IMR-90 (cell line): Measurements from ENCODE around the gene IGF1R. TPM values are rescaled to one million over a fixed set of nuclear protein-coding genes. Genes with fewer than 3 reads are reported as not detected.
A peak's percentile ranks its signal among the peaks of the same experiment; 100 is the strongest.

Experiments
- ATAC-seq: fragments of 200-7000 bp; cut with Tn5 transposase; 2 replicates; pipeline ENCODE4 v1.9.1; 2020; ENCODE audit warnings: low read depth, mild to moderate bottlenecking, moderate library complexity
- BruUV-seq: library from RNA; stranded (reverse); fragments of 400-500 nt; replicated peaks from 2 replicates; lab custom pipeline; 2021; lab: Mats Ljungman, UMichigan
- CTCF ChIA-PET: fragments of 300-600 bp; formaldehyde crosslinking; extraction: SDS; loops from one replicate; lab custom pipeline; 2021; ENCODE audit warnings: antibody characterized with exemption; lab: Yijun Ruan, JAX
- POLR2A ChIA-PET: fragments of 300-600 bp; sonication (Branson Sonifier 250); formaldehyde crosslinking; loops from one replicate; lab custom pipeline; 2022; ENCODE audit warnings: antibody characterized with exemption; ENCODE audit not compliant: unreplicated experiment; lab: Charles Lee
- DNase-seq: peaks from one replicate; pipeline ENCODE4 v3.0.0; 2013
- H2AFZ ChIP-seq: replicated peaks from 2 replicates; pipeline ENCODE3; 2013; ENCODE audit warnings: low read length, mild to moderate bottlenecking; ENCODE audit not compliant: poor library complexity
- H2AK5ac ChIP-seq: 2 replicates; pipeline ENCODE4 v1.6.1; 2013; ENCODE audit warnings: low read depth, low read length, inconsistent platforms
- H2AK9ac ChIP-seq: replicated peaks from 2 replicates; pipeline ENCODE3; 2013; ENCODE audit warnings: mild to moderate bottlenecking, low read depth, low read length, moderate library complexity; ENCODE audit not compliant: poor library complexity
- H2BK120ac ChIP-seq: 2 replicates; pipeline ENCODE4 v1.6.1; 2013; ENCODE audit warnings: low read depth, low read length, inconsistent platforms
- H2BK15ac ChIP-seq: 3 replicates; pipeline ENCODE4 v1.6.1; 2013; ENCODE audit warnings: low read depth, low read length, inconsistent platforms
- H2BK20ac ChIP-seq: 2 replicates; pipeline ENCODE4 v1.6.1; 2013; ENCODE audit warnings: low read depth, mild to moderate bottlenecking, inconsistent platforms, low read length, moderate library complexity
- H2BK5ac ChIP-seq: 2 replicates; pipeline ENCODE4 v1.6.1; 2013; ENCODE audit warnings: mild to moderate bottlenecking, low read depth, low read length, inconsistent platforms; ENCODE audit not compliant: poor library complexity, severe bottlenecking
- H3K14ac ChIP-seq: replicated peaks from 2 replicates; pipeline ENCODE4 v1.6.1; 2013; ENCODE audit warnings: low read depth, low read length, inconsistent platforms
- H3K18ac ChIP-seq: 2 replicates; pipeline ENCODE4 v1.6.1; 2013; ENCODE audit warnings: low read depth, low read length, control low read depth
- H3K23ac ChIP-seq: 2 replicates; pipeline ENCODE4 v1.6.1; 2013; ENCODE audit warnings: low read depth, low read length, inconsistent platforms
- H3K27ac ChIP-seq: 2 replicates; pipeline ENCODE4 v1.5.1; 2013; ENCODE audit warnings: mild to moderate bottlenecking, control low read depth, low read length; ENCODE audit not compliant: insufficient read depth
- H3K27me3 ChIP-seq: 2 replicates; pipeline ENCODE4 v1.6.1; 2013; ENCODE audit warnings: low read length; ENCODE audit not compliant: control insufficient read depth, insufficient read depth
- H3K36me3 ChIP-seq: 2 replicates; pipeline ENCODE4 v1.6.1; 2013; ENCODE audit warnings: low read length, mixed read lengths; ENCODE audit not compliant: control insufficient read depth, insufficient read depth
- H3K4ac ChIP-seq: 2 replicates; pipeline ENCODE4 v1.6.1; 2013; ENCODE audit warnings: low read depth, low read length, inconsistent platforms
- H3K4me1 ChIP-seq: 2 replicates; pipeline ENCODE4 v1.6.1; 2013; ENCODE audit warnings: low read length, mixed read lengths; ENCODE audit not compliant: control insufficient read depth, insufficient read depth
- H3K4me2 ChIP-seq: 2 replicates; pipeline ENCODE4 v1.6.1; 2013; ENCODE audit warnings: low read depth, mild to moderate bottlenecking, control low read depth, low read length, moderate library complexity
- H3K4me3 ChIP-seq: 2 replicates; pipeline ENCODE4 v1.5.1; 2013; ENCODE audit warnings: low read depth, mild to moderate bottlenecking, control low read depth, low read length, moderate library complexity; ENCODE audit not compliant: insufficient read depth
- H3K56ac ChIP-seq: 2 replicates; pipeline ENCODE4 v1.6.1; 2013; ENCODE audit warnings: low read length, inconsistent platforms; ENCODE audit not compliant: insufficient read depth; ENCODE audit errors: extremely low read depth
- H3K79me1 ChIP-seq, 2 experiments: 2 replicates each; pipeline ENCODE4 v1.6.1; 2013; ENCODE audit warnings: low read length in 2 of 2, inconsistent platforms in 1 of 2, low read depth in 1 of 2
- H3K9ac ChIP-seq: 2 replicates; pipeline ENCODE4 v1.6.1; 2013; ENCODE audit warnings: low read depth, low read length, control low read depth
- H3K9me1 ChIP-seq: 2 replicates; pipeline ENCODE4 v1.6.1; 2013; ENCODE audit warnings: low read length, inconsistent platforms; ENCODE audit not compliant: insufficient read depth
- H3K9me3 ChIP-seq: 2 replicates; pipeline ENCODE4 v1.6.1; 2013; ENCODE audit warnings: low read length; ENCODE audit not compliant: control insufficient read depth, insufficient read depth
- H4K20me1 ChIP-seq: 2 replicates; pipeline ENCODE4 v1.6.1; 2013; ENCODE audit warnings: low read length, inconsistent platforms; ENCODE audit not compliant: insufficient read depth
- H4K5ac ChIP-seq: 2 replicates; pipeline ENCODE4 v1.6.1; 2013; ENCODE audit warnings: mild to moderate bottlenecking, low read depth, low read length, control low read depth
- H4K8ac ChIP-seq, 2 experiments: 2 replicates each; pipeline ENCODE4 v1.6.1; 2013; ENCODE audit warnings: low read depth in 2 of 2, low read length in 2 of 2, control low read depth in 1 of 2, inconsistent platforms in 1 of 2
- H4K91ac ChIP-seq: 2 replicates; pipeline ENCODE4 v1.6.1; 2013; ENCODE audit warnings: low read depth, low read length, inconsistent platforms; ENCODE audit not compliant: insufficient read depth
- BHLHE40 ChIP-seq: fragments of 150-350 bp; IDR thresholded peaks from 2 replicates; pipeline ENCODE4 v1.6.1; 2016; ENCODE audit warnings: mild to moderate bottlenecking, low read depth, low read length
- CTCF ChIP-seq: conservative IDR thresholded peaks from 2 replicates; pipeline ENCODE4 v1.5.1; 2012; ENCODE audit warnings: mild to moderate bottlenecking, low read depth, low read length, improper control_type of control experiment
- MAFK ChIP-seq: IDR thresholded peaks from 2 replicates; pipeline ENCODE4 v1.6.1; 2012; ENCODE audit warnings: low read depth, low read length, improper control_type of control experiment
- MAZ ChIP-seq: IDR thresholded peaks from 2 replicates; pipeline ENCODE4 v1.6.1; 2012; ENCODE audit warnings: low read depth, mild to moderate bottlenecking, low read length, improper control_type of control experiment, moderate library complexity, borderline replicate concordance
- RCOR1 ChIP-seq: IDR thresholded peaks from 2 replicates; pipeline ENCODE4 v1.6.1; 2012; ENCODE audit warnings: mild to moderate bottlenecking, low read length, improper control_type of control experiment; ENCODE audit not compliant: insufficient replicate concordance
- SMC3 ChIP-seq: fragments of 150-350 bp; IDR thresholded peaks from 2 replicates; pipeline ENCODE4 v1.6.1; 2016; ENCODE audit warnings: low read depth, mild to moderate bottlenecking, antibody characterized with exemption, low read length, moderate library complexity
- WGBS, 2 experiments: methylation state at CpG; one replicate each; pipeline versions ENCODE4 v1.1.5 to v1.1.7; 2013; ENCODE audit warnings: missing lambda C conversion rate in 2 of 2; ENCODE audit not compliant: insufficient read length in 1 of 2; ENCODE audit errors: extremely low coverage in 2 of 2; 5-methylcytosine and 5-hydroxymethylcytosine counted together
- dilution Hi-C: fragments of 300-500 bp; cut with HindIII; formaldehyde crosslinking; loops from one replicate; pipeline ENCODE4 v1.14.3; 2018; ENCODE audit warnings: low sequenced_read_pairs; ENCODE audit not compliant: unreplicated experiment
- in situ Hi-C: fragments of 300-500 bp; cut with MboI; formaldehyde crosslinking; loops from 3 replicates; pipeline ENCODE4 v1.14.3; 2019; ENCODE audit warnings: low sequenced_read_pairs, inconsistent platforms, mixed read lengths
- intact Hi-C: fragments of 100-400 bp; cut with micrococcal nuclease; formaldehyde crosslinking; loops from 2 replicates; pipeline ENCODE4 v1.10.0; 2022
- polyA plus RNA-seq, 3 experiments: library from polyadenylated mRNA; depleted of rRNA; stranded (reverse); fragments of >200 nt; gene quantifications; 2 replicates each; pipeline ENCODE4 v1.2.3, GENCODE V29; 2012; ENCODE audit warnings: low replicate concordance in 1 of 3
- total RNA-seq: library from RNA; depleted of rRNA; stranded (reverse); fragments of >200 nt; gene quantifications from 2 replicates; pipeline ENCODE4 v1.2.3, GENCODE V29; 2012

Gene IGF1R
- total and polyA plus RNA-seq, 2 of the 4 experiments (the other 2 are of a cell fraction), result 24.0 to 24.9 TPM

DNA sequence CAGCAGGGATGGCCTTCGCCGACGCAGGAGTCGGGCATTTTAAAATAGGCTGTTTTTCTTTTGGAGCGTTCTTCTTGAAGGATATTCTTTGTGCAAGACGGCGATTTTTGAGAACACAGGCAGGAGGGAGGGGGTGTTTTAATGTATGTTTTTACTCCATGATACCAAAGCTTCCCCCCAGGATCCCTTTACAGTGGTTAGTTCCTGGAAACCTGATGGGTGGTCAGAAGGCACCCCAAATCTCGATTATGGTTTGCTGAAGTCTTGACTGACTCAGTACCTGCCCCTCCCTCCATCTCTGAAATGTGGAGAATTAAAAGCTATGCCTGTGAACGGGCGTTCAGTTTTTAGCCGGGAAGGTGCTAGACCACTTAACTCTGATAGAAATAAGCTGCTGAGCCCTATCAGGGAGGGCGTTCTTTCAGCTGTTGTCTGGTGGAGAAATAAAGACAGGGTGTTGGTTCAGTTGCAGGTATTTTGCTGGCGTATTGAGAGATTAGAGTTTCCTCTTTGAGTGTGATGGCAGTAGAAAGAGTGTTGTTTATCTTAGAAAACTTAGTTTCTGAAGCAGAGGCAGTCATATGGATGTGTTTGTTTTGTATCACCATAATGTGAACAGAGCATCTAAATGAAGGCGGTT lies 3.4 kb downstream of the IGF1R start:
- Histone ChIP-seq H2BK120ac (peak overlapping the region; percentile 33), H3K36me3 (peaks cover 3% of the 10 kb centered on the region), H4K20me1 (peaks cover 58% of the 10 kb centered on the region), H2AK5ac (peak overlapping the region; percentile 21; the same call in 1 of the 2 replicates), H2AK9ac (peak overlapping the region; percentile 34), H3K4ac (peak overlapping the region; percentile 19), H3K4me3 (peak overlapping the region; percentile 85), H3K4me1 (peaks cover 6% of the 10 kb centered on the region), H3K9ac (peak overlapping the region; percentile 85), H4K5ac (peak overlapping the region; percentile 1; the same call in 1 of the 2 replicates), H3K27ac (peak overlapping the region; percentile 73), H2BK20ac (0 out of 2 replicates have a peak overlapping the region, but pooled peaks have one; percentile 14), H3K23ac (peak overlapping the region; percentile 90), H3K27me3 (peaks cover 4% of the 10 kb centered on the region), H2BK5ac (peak overlapping the region; percentile 92), H3K9me3 (no peaks in the 10 kb centered on the region), H4K8ac (peak overlapping the region; percentile 29 to 57; a peak in 3 of 4 replicates), H2BK15ac (no peak overlapping the region), H3K18ac (peak overlapping the region; percentile 11), H3K56ac (peak overlapping the region; percentile 81), H3K9me1 (peaks cover 8% of the 10 kb centered on the region), H3K79me1 (peaks cover 0 to 26% of the 10 kb centered on the region in 2 experiments; a peak in 3 of 4 replicates), H3K4me2 (peak overlapping the region; percentile 64), H4K91ac (peak overlapping the region; percentile 51; the same call in 1 of the 2 replicates), H2AFZ (no peak overlapping the region), H3K14ac (peak overlapping the region; percentile 11)
- ATAC-seq (no peak), DNase-seq (peak; percentile 38)
- ChIA-PET CTCF (no interaction called here), POLR2A (no interaction called here)
- in situ Hi-C loops (loop anchor here (10.0 kb wide), 1 partner anchor 423 kb away; no protein-coding TSS in a partner anchor), dilution Hi-C loops (no loop called here), intact Hi-C loops (loop anchor here (1.0 to 5.0 kb wide), 3 partner anchors 76 to 425 kb away; no protein-coding TSS in a partner anchor)
- TF ChIP-seq CTCF (no peak), BHLHE40 (no peak), MAFK (no peak), RCOR1 (no peak), MAZ (no peak), SMC3 (no peak)
- no TSS peak for BruUV-seq
- 18% methylated on average over 2 of the region's 14 CpGs; no CpG with 5 or more reads in 1 of the 2 experiments for WGBS, 2 experiments
